ENCODE results near the gene NABP2.
"Not testable (repeated sequence)": the region's sequence is repeated elsewhere in the genome, so short reads cannot be mapped to it uniquely, and the experiment has no call there.

The NABP2 gene

GRCh38 chr12:56258820-56259183, 34.7 kb downstream of the NABP2 start:
- Histone ChIP-seq H3K4me1 (ENCODE audit: control insufficient read depth, insufficient read depth, low read length) (peaks cover 28% of the 10 kb centered on the region), H3K36me3 (ENCODE audit: control insufficient read depth in 2 of 2, insufficient read depth in 2 of 2, low read length in 2 of 2) (peaks cover 22 to 23% of the 10 kb centered on the region in 2 donors), H3K27me3 (ENCODE audit: control insufficient read depth in 1 of 2, insufficient read depth in 2 of 2, low read length in 2 of 2) (no peaks in the 10 kb centered on the region), H3K9ac (ENCODE audit: low read length in 2 of 2) (peak overlapping the region; percentile 75 to 80), H3K4me3 (ENCODE audit: low read length in 2 of 2) (peak overlapping the region; percentile 88 to 91), H3K9me3 (ENCODE audit: control insufficient read depth in 2 of 2, low read length in 2 of 2) (no peaks in the 10 kb centered on the region), H3K27ac (ENCODE audit: low read length) (peak overlapping the region; percentile 79)

- Histone ChIP-seq H3K9ac (ENCODE audit: low read length in 2 of 2) (no peak overlapping the region), H3K36me3 (ENCODE audit: control insufficient read depth in 2 of 2, insufficient read depth in 2 of 2, low read length in 2 of 2) (peaks cover 9 to 13% of the 10 kb centered on the region in 2 donors), H3K27me3 (ENCODE audit: control insufficient read depth in 1 of 2, insufficient read depth in 2 of 2, low read length in 2 of 2) (no peaks in the 10 kb centered on the region), H3K27ac (ENCODE audit: low read length) (no peak overlapping the region), H3K4me1 (ENCODE audit: control insufficient read depth, insufficient read depth, low read length) (peaks cover 28% of the 10 kb centered on the region), H3K9me3 (ENCODE audit: control insufficient read depth in 2 of 2, low read length in 2 of 2) (no peaks in the 10 kb centered on the region), H3K4me3 (ENCODE audit: low read length in 2 of 2) (no peak overlapping the region)
These were observed 36.2 kb downstream of the NABP2 start for GRCh38 chr12:56260380-56260779.

DNA sequence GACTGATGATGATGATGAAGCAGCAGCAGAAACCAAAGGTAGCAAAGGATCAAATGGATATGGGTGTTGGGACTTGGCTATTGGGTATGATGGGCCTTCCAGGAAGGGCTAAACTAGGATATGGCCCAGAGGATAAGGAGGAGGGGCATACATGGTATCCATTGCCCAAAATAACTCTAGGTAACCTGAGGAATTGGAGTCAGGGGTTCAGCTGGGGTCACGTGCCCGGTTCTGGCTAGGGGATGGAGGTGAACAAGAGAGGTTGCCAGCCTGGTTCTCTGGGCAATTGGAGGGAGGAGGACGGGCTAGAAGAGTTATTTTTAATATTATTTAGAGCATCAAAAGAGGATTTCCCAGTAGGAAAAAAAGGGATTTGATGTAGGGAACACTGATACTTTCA, 36.8 kb downstream of the NABP2 start:
- Histone ChIP-seq H3K36me3 (ENCODE audit: control insufficient read depth in 2 of 2, insufficient read depth in 2 of 2, low read length in 2 of 2) (peaks cover 3 to 8% of the 10 kb centered on the region in 2 donors), H3K9ac (ENCODE audit: low read length in 2 of 2) (no peak overlapping the region), H3K27me3 (ENCODE audit: control insufficient read depth in 1 of 2, insufficient read depth in 2 of 2, low read length in 2 of 2) (no peaks in the 10 kb centered on the region), H3K27ac (ENCODE audit: low read length) (no peak overlapping the region), H3K4me3 (ENCODE audit: low read length in 2 of 2) (no peak overlapping the region), H3K4me1 (ENCODE audit: control insufficient read depth, insufficient read depth, low read length) (peaks cover 26% of the 10 kb centered on the region), H3K9me3 (ENCODE audit: control insufficient read depth in 2 of 2, low read length in 2 of 2) (no peaks in the 10 kb centered on the region)

- H3K9ac ChIP-seq (ENCODE audit: low read length in 2 of 2): no peak overlapping the region
- no peak overlapping the region for H3K27ac ChIP-seq (ENCODE audit: low read length)
- peaks cover 0 to 3% of the 10 kb centered on the region in 2 donors for H3K36me3 ChIP-seq (ENCODE audit: control insufficient read depth in 2 of 2, insufficient read depth in 2 of 2, low read length in 2 of 2)
These were observed 37.5 kb downstream of the NABP2 start for GRCh38 chr12:56261503-56262232.

DNA sequence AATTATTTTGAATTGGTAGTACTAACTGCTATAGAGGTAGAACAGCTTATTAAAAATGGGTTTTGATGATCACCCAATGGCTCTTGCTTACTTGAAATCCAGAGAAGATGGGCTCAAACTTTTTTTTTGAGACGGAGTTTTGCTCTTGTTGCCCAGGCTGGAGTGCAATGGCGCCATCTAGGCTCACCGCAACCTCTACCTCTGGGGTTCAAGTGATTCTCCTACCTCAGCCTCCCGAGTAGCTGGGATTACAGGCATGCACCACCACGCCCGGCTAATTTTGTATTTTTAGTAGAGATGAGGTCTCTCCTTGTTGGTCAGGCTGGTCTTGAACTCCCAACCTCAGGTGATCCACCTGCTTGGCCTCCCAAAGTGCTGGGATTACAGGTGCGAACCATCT, 38.8 kb downstream of the NABP2 start:
- H3K27ac ChIP-seq (ENCODE audit: low read length); H3K9me3 ChIP-seq (ENCODE audit: control insufficient read depth in 2 of 2, low read length in 2 of 2); H3K36me3 ChIP-seq (ENCODE audit: control insufficient read depth in 2 of 2, insufficient read depth in 2 of 2, low read length in 2 of 2); H3K27me3 ChIP-seq (ENCODE audit: control insufficient read depth in 1 of 2, insufficient read depth in 2 of 2, low read length in 2 of 2); H3K9ac ChIP-seq (ENCODE audit: low read length in 2 of 2); H3K4me3 ChIP-seq (ENCODE audit: low read length in 2 of 2): not testable (repeated sequence)
- H3K4me1 ChIP-seq (ENCODE audit: control insufficient read depth, insufficient read depth, low read length): peaks cover 24% of the 10 kb centered on the region

More at GRCh38 chr12:56261503-56262232, 37.5 kb downstream of the NABP2 start:
- no peaks in the 10 kb centered on the region for H3K27me3 ChIP-seq (ENCODE audit: control insufficient read depth in 1 of 2, insufficient read depth in 2 of 2, low read length in 2 of 2)
- no peaks in the 10 kb centered on the region for H3K9me3 ChIP-seq (ENCODE audit: control insufficient read depth in 2 of 2, low read length in 2 of 2)
- no peak overlapping the region for H3K4me3 ChIP-seq (ENCODE audit: low read length in 2 of 2)
- H3K4me1 ChIP-seq (ENCODE audit: control insufficient read depth, insufficient read depth, low read length): peaks cover 25% of the 10 kb centered on the region

DNA sequence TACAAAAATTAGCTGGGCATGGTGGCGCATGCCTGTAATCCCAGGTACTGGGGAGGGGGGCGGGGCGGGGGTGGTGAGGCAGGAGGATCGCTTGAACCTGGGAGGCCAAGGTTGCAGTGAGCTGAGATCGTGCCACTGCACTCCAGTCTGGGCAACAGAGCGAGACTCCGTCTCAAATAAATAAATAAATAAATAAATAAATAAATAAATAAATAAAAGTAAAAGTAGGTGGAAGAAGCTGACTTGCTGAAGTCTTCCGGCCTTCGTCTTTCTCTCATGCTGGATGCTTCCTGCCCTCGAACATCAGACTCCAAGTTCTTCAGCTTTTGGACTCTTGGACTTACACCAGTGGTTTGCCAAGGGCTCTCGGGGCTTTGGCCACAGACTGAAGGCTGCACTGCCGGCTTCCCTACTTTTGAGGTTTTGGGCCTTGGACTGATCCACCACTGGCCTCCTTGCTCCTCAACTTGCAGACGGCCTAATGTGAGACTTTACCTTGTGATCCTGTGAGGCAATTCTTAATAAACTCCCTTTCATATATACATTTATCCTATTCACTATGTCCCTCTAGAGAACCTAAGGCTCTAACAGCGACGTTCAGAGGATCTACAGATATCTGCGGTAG, 42.0 kb downstream of the NABP2 start:
- Histone ChIP-seq H3K9ac (ENCODE audit: low read length in 2 of 2) (peak overlapping the region; percentile 65 to 91), H3K27ac (ENCODE audit: low read length) (peak overlapping the region; percentile 92), H3K36me3 (ENCODE audit: control insufficient read depth in 2 of 2, insufficient read depth in 2 of 2, low read length in 2 of 2) (peaks cover 9 to 14% of the 10 kb centered on the region in 2 donors), H3K4me1 (ENCODE audit: control insufficient read depth, insufficient read depth, low read length) (peaks cover 19% of the 10 kb centered on the region), H3K4me3 (ENCODE audit: low read length in 2 of 2) (peak overlapping the region; percentile 56 to 86)
- not testable (repeated sequence) for H3K9me3 ChIP-seq (ENCODE audit: control insufficient read depth in 2 of 2, low read length in 2 of 2); H3K27me3 ChIP-seq (ENCODE audit: control insufficient read depth in 1 of 2, insufficient read depth in 2 of 2, low read length in 2 of 2)

GRCh38 chr12:56266693-56267442, 42.7 kb downstream of the NABP2 start, which contains the start of gene COQ10A:
Gene COQ10A (plus strand): TSS chr12:56266942. CDS start chr12:56267119, 177 bp downstream.
- H3K4me3 ChIP-seq (ENCODE audit: low read length in 2 of 2): peak within 1 kb of the TSS; percentile 56 to 86
- peak within 1 kb of the TSS; percentile 65 to 91 for H3K9ac ChIP-seq (ENCODE audit: low read length in 2 of 2)
- peaks cover 19% of the 10 kb centered on the region for H3K4me1 ChIP-seq (ENCODE audit: control insufficient read depth, insufficient read depth, low read length)
- peak within 1 kb of the TSS; percentile 92 for H3K27ac ChIP-seq (ENCODE audit: low read length)
- peaks cover 12 to 14% of the 10 kb centered on the region in 2 donors for H3K36me3 ChIP-seq (ENCODE audit: control insufficient read depth in 2 of 2, insufficient read depth in 2 of 2, low read length in 2 of 2)
- H3K9me3 ChIP-seq (ENCODE audit: control insufficient read depth in 2 of 2, low read length in 2 of 2): no peaks in the 10 kb centered on the region
- H3K27me3 ChIP-seq (ENCODE audit: control insufficient read depth in 1 of 2, insufficient read depth in 2 of 2, low read length in 2 of 2): no peaks in the 10 kb centered on the region

GRCh38 chr12:56267443-56268071, 43.4 kb downstream of the NABP2 start:
- peak overlapping the region; percentile 56 to 86 for H3K4me3 ChIP-seq (ENCODE audit: low read length in 2 of 2)
- peak overlapping the region; percentile 92 for H3K27ac ChIP-seq (ENCODE audit: low read length)
- H3K4me1 ChIP-seq (ENCODE audit: control insufficient read depth, insufficient read depth, low read length): peaks cover 19% of the 10 kb centered on the region
- H3K36me3 ChIP-seq (ENCODE audit: control insufficient read depth in 2 of 2, insufficient read depth in 2 of 2, low read length in 2 of 2): peaks cover 12 to 14% of the 10 kb centered on the region in 2 donors
- no peaks in the 10 kb centered on the region for H3K27me3 ChIP-seq (ENCODE audit: control insufficient read depth in 1 of 2, insufficient read depth in 2 of 2, low read length in 2 of 2)
- peak overlapping the region; percentile 65 to 85 for H3K9ac ChIP-seq (ENCODE audit: low read length in 2 of 2)
- H3K9me3 ChIP-seq (ENCODE audit: control insufficient read depth in 2 of 2, low read length in 2 of 2): no peaks in the 10 kb centered on the region

- Histone ChIP-seq H3K9ac (ENCODE audit: low read length in 2 of 2) (peak overlapping the region in 1 of 2 donors; percentile 16), H3K27ac (ENCODE audit: low read length) (peak overlapping the region; percentile 18), H3K4me1 (ENCODE audit: control insufficient read depth, insufficient read depth, low read length) (peaks cover 19% of the 10 kb centered on the region), H3K36me3 (ENCODE audit: control insufficient read depth in 2 of 2, insufficient read depth in 2 of 2, low read length in 2 of 2) (peaks cover 38 to 42% of the 10 kb centered on the region in 2 donors), H3K4me3 (ENCODE audit: low read length in 2 of 2) (no peak overlapping the region), H3K27me3 (ENCODE audit: control insufficient read depth in 1 of 2, insufficient read depth in 2 of 2, low read length in 2 of 2) (no peaks in the 10 kb centered on the region), H3K9me3 (ENCODE audit: control insufficient read depth in 2 of 2, low read length in 2 of 2) (no peaks in the 10 kb centered on the region)
These were observed 46.9 kb downstream of the NABP2 start for GRCh38 chr12:56271031-56271430.

DNA sequence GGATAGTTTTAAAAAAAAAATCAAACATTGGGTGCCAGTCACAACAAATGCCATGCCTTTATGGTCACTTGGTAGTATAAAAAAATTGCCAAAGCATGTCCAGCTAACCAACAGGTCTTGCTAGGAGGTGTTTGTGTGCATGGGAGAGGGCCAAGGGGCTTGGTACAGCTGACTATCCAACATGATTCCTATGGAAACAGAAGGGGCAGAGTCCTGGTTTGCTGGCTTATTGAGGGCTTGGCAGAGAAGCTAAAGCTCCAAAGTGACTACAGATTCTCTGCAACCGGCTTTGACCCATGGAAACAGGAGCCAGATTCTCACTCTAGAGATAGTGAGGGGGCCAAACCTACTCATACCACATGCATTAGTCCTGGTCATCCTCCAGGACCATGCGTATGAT, 48.3 kb downstream of the NABP2 start:
- H3K27ac ChIP-seq (ENCODE audit: low read length); H3K27me3 ChIP-seq (ENCODE audit: control insufficient read depth in 1 of 2, insufficient read depth in 2 of 2, low read length in 2 of 2); H3K4me3 ChIP-seq (ENCODE audit: low read length in 2 of 2); H3K9ac ChIP-seq (ENCODE audit: low read length in 2 of 2); H3K4me1 ChIP-seq (ENCODE audit: control insufficient read depth, insufficient read depth, low read length); H3K9me3 ChIP-seq (ENCODE audit: control insufficient read depth in 2 of 2, low read length in 2 of 2): not testable (repeated sequence)
- H3K36me3 ChIP-seq (ENCODE audit: control insufficient read depth in 2 of 2, insufficient read depth in 2 of 2, low read length in 2 of 2): peaks cover 43 to 45% of the 10 kb centered on the region in 2 donors
